ENCODE results near the gene EVA1C. TPM values are rescaled to one million over a fixed set of nuclear protein-coding genes. Genes with fewer than 3 reads are reported as not detected.

EVA1C gene
- total RNA-seq, 3 donors from 2014 or later (not counting 1 experiment from before 2014, with no cell fraction given), result 14.7 to 27.8 (median 15.8) TPM

DNA sequence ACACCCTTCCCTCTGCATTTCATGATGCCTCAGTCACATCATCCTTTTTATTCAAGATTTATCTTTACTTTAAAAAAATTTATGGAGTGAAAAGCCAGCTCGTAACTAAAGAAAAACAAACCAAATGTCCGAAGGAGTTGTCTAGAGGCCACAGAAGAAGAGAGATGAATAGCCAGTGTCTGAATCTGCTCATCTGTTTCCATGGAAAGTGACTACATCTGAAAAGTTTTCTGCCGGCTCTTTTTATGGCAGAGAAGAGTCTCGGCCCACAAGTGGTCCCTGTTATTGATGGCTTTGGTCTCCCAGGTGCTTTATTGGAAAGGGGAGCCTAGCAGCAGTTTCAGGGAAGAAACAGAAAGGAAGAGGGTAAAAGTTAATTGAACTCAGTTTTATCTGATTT lies 5.6 kb downstream of the EVA1C start:
- Mint-ChIP-seq H3K36me3 (no peaks in the 10 kb centered on the region), H3K4me3 (no peak overlapping the region), H3K27ac (no peak overlapping the region), H3K27me3 (ENCODE audit: low read depth in 2 of 2) (no peaks in the 10 kb centered on the region), H3K4me1 (peaks cover 15 to 27% of the 10 kb centered on the region in 2 donors), H3K9me3 (peaks cover 0 to 4% of the 10 kb centered on the region in 2 donors)
- no peaks in the 10 kb centered on the region for H3K36me3 ChIP-seq (ENCODE audit: control insufficient read depth, insufficient read depth, low read length)
- DNase-seq, result no peak
- no peak overlapping the region for H3K4me3 ChIP-seq (ENCODE audit: low read length)
- TF ChIP-seq, protein P1, sequence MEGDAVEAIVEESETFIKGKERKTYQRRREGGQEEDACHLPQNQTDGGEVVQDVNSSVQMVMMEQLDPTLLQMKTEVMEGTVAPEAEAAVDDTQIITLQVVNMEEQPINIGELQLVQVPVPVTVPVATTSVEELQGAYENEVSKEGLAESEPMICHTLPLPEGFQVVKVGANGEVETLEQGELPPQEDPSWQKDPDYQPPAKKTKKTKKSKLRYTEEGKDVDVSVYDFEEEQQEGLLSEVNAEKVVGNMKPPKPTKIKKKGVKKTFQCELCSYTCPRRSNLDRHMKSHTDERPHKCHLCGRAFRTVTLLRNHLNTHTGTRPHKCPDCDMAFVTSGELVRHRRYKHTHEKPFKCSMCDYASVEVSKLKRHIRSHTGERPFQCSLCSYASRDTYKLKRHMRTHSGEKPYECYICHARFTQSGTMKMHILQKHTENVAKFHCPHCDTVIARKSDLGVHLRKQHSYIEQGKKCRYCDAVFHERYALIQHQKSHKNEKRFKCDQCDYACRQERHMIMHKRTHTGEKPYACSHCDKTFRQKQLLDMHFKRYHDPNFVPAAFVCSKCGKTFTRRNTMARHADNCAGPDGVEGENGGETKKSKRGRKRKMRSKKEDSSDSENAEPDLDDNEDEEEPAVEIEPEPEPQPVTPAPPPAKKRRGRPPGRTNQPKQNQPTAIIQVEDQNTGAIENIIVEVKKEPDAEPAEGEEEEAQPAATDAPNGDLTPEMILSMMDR (IDR thresholded peaks at IDR 0.05), result no peak
- WGBS (ENCODE audit: insufficient coverage), result 91% methylated on average over 4 of the region's 4 CpGs
- no peaks in the 10 kb centered on the region for H3K27me3 ChIP-seq (ENCODE audit: control insufficient read depth, insufficient read depth, low read length)
- no peak overlapping the region for H3K27ac ChIP-seq (ENCODE audit: low read length)
- H3K4me1 ChIP-seq (ENCODE audit: control insufficient read depth, insufficient read depth, low read length), result peaks cover 9% of the 10 kb centered on the region
- no peak for ATAC-seq
- intact Hi-C loops (cut with micrococcal nuclease), result loop anchor here (10.0 kb wide), 1 partner anchor 77 kb away; no protein-coding TSS in a partner anchor
- H3K9me3 ChIP-seq (ENCODE audit: control insufficient read depth, insufficient read depth, low read length), result no peaks in the 10 kb centered on the region

DNA sequence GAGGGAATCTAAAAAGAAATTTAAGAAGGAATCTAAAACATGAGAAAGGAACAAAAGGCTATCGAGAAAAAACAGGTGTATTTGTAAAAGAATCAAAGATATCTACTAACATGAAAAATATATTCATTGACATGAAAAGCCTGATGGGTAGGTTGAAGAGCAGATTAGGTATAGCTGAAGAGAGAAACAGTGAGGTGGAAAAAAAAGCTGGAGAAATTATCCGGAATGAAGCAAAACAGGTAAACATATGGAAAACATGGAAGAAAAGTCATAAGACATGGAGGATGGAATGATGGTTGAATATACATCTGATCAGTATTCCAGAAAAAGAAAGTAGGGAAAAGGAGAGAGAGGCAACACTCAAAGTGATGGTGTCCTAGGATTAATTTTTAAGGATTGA lies 9.6 kb downstream of the EVA1C start:
- DNase-seq, result no peak
- H3K36me3 ChIP-seq (ENCODE audit: control insufficient read depth, insufficient read depth, low read length), result no peaks in the 10 kb centered on the region
- no peak for ATAC-seq
- Mint-ChIP-seq H3K27me3 (ENCODE audit: low read depth in 2 of 2) (no peaks in the 10 kb centered on the region), H3K9me3 (peaks cover 0 to 4% of the 10 kb centered on the region in 2 donors), H3K27ac (no peak overlapping the region), H3K4me3 (no peak overlapping the region), H3K36me3 (no peaks in the 10 kb centered on the region), H3K4me1 (peaks cover 7% of the 10 kb centered on the region in 2 donors)
- TF ChIP-seq, protein P1 (IDR thresholded peaks at IDR 0.05), result no peak
- H3K27me3 ChIP-seq (ENCODE audit: control insufficient read depth, insufficient read depth, low read length), result no peaks in the 10 kb centered on the region
- H3K4me1 ChIP-seq (ENCODE audit: control insufficient read depth, insufficient read depth, low read length), result no peaks in the 10 kb centered on the region
- H3K27ac ChIP-seq (ENCODE audit: low read length), result no peak overlapping the region
- intact Hi-C loops (cut with micrococcal nuclease), result no loop called here
- WGBS (ENCODE audit: insufficient coverage), result 97% methylated on average over 1 of the region's 2 CpGs
- no peak overlapping the region for H3K4me3 ChIP-seq (ENCODE audit: low read length)
- no peaks in the 10 kb centered on the region for H3K9me3 ChIP-seq (ENCODE audit: control insufficient read depth, insufficient read depth, low read length)

DNA sequence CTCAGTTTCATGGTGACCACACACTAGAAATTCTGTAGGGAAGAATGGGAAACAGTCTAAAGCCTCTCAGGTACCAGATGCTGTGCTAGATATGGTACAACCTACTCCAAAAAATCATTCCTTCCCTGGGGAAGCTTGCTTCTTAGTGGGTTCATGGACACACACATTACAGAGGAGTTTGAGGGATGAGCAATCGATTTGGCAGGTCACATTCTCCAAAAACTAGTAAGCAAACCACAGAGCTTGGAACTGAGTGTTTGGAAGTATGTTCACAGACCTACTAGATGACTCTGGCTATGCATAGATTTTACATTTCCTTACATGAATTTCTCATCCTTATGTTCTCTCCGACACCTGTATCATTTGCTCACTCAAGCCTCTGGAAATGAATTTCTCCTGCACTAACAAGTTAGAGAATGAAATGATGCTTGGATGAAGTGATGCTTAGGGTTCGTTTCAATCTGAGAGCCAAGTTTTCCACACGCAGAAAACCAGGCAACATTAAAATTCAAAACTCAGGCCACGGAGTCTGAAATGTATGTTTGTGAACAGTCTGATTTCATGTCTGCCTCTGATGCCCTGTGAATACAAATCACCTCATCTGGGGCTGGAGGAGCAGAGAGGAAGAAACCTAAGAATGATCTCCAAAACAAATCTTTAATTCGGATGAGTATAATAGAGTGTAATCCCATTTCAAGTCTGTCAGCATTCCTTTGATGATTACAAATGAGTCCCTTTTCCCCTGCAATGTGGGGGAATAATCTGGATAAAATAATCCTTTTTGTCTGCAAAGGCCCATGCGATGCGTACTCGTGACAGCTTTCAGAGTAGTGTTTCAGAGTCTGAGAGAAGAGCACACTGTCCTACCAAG lies 11.0 kb downstream of the EVA1C start:
- Histone ChIP-seq H3K9me3 (ENCODE audit: control insufficient read depth, insufficient read depth, low read length) (no peaks in the 10 kb centered on the region), H3K27me3 (ENCODE audit: control insufficient read depth, insufficient read depth, low read length) (no peaks in the 10 kb centered on the region), H3K36me3 (ENCODE audit: control insufficient read depth, insufficient read depth, low read length) (no peaks in the 10 kb centered on the region), H3K4me1 (ENCODE audit: control insufficient read depth, insufficient read depth, low read length) (no peaks in the 10 kb centered on the region), H3K27ac (ENCODE audit: low read length) (no peak overlapping the region), H3K4me3 (ENCODE audit: low read length) (no peak overlapping the region)
- Mint-ChIP-seq H3K4me3 (no peak overlapping the region), H3K9me3 (peaks cover 0 to 4% of the 10 kb centered on the region in 2 donors), H3K36me3 (no peaks in the 10 kb centered on the region), H3K27ac (no peak overlapping the region), H3K4me1 (peaks cover 7% of the 10 kb centered on the region in 2 donors), H3K27me3 (ENCODE audit: low read depth in 2 of 2) (no peaks in the 10 kb centered on the region)
- DNase-seq (no peak), ATAC-seq (no peak)
- TF ChIP-seq, protein P1 (IDR thresholded peaks at IDR 0.05), result no peak
- 89% methylated on average over 8 of the region's 9 CpGs for WGBS (ENCODE audit: insufficient coverage)
- intact Hi-C loops (cut with micrococcal nuclease), result no loop called here

Data from natural killer cell (primary cell).